HFF-Myc (cell line): ENCODE measurements around the gene NMNAT3.

Experiments
- DNase-seq: peaks from one replicate; pipeline ENCODE4 v3.0.0-alpha.2; 2011; ENCODE audit warnings: low read depth; ENCODE audit errors: extremely low read depth
- H3K4me3 ChIP-seq: replicated peaks from 2 replicates; pipeline ENCODE4 v1.5.1; 2011; ENCODE audit warnings: low read depth, mild to moderate bottlenecking, control low read depth, low read length
- TF ChIP-seq, protein P1 (sequence below): IDR thresholded peaks from 2 replicates; pipeline ENCODE4 v1.5.1; 2012; ENCODE audit warnings: mild to moderate bottlenecking, low read depth, low read length, control low read depth; ENCODE audit errors: missing control alignments

The NMNAT3 gene

DNA sequence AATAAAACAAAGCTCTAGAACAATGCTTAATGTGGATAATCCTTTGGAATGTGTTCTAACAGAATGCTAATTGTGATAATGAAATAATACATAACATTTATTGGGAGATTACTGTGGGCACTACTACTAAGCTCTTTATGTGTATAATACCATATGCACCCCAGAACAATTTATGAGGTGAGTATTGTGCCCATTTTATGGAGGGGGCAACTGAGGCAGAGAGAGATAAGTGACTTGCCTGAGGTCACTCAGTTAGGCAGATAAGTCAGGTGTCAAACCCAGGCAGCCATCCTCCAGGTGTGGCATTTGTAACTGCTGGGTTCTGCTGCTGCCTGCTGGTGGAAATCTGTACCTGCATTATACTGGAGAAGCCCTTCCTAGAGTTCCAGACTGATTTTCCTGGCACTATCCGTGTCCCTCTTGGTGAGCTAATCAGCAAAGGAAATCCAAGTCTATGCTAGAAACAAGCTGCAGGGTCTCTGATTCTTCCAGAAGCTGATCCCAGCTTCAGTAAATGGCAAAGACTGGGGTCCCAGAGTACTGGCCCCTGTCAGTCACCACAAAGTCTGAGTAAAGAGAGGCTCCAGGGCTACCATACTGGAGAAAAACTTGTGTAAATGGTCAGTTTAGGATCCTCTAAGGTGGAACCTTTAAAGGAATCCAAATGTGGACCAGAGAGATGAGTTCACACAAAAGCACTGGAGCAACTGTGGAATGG, 115.7 kb downstream of the NMNAT3 start:
- peak; percentile 6 for DNase-seq

DNA sequence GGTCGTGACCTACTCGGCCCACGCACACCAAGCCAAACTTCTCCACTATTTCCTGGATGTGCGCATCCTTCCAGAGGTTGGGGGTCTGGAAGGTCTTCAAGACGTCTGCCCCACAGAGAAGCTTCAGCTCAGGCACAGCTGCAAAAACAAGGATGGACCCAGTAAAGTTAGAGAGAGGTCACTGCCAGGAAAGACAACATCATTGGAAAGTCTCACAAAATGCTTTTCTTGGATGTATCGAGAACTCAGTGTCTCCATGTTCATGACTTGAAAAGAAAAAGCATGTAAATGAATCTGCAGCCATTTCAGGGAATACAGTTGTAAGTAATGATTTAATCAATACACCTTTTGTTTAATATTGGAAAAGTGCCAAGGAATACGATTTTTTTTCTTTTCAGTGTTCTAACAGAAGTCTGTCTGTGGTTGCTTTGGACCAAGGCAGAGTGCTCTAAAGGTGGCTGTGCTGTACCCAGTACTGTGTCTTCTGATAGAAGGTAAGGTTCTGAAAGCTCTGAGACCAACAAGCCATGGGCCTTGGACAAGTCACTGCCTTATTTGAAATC, 116.4 kb downstream of the NMNAT3 start:
- no peak overlapping the region for H3K4me3 ChIP-seq
- TF ChIP-seq, protein P1, sequence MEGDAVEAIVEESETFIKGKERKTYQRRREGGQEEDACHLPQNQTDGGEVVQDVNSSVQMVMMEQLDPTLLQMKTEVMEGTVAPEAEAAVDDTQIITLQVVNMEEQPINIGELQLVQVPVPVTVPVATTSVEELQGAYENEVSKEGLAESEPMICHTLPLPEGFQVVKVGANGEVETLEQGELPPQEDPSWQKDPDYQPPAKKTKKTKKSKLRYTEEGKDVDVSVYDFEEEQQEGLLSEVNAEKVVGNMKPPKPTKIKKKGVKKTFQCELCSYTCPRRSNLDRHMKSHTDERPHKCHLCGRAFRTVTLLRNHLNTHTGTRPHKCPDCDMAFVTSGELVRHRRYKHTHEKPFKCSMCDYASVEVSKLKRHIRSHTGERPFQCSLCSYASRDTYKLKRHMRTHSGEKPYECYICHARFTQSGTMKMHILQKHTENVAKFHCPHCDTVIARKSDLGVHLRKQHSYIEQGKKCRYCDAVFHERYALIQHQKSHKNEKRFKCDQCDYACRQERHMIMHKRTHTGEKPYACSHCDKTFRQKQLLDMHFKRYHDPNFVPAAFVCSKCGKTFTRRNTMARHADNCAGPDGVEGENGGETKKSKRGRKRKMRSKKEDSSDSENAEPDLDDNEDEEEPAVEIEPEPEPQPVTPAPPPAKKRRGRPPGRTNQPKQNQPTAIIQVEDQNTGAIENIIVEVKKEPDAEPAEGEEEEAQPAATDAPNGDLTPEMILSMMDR: no peak
- no peak for DNase-seq

More for the DNA sequence above, 115.7 kb downstream of the NMNAT3 start:
- TF ChIP-seq, protein P1: peak; percentile 67
- no peak overlapping the region for H3K4me3 ChIP-seq

DNA sequence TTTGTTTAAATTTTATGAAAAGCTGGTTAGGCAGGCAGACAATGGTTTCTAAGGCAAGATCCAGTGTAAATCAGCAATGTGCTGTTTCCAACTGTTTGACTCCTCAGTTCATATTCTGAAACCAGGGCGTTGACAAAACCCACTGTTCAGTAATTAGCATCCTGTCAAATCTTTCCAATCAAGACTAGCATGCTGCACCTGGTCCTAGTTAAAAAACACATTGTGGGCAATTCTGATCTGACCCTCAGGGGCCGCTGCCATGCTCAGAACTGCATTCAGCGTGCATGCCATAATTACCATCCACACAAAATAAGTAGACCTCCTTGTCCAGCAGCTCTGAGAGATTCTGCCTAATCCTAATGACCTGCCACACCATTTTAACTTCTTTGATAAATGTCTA, 117.4 kb downstream of the NMNAT3 start:
- no peak overlapping the region for H3K4me3 ChIP-seq
- TF ChIP-seq, protein P1: no peak
- no peak for DNase-seq

DNA sequence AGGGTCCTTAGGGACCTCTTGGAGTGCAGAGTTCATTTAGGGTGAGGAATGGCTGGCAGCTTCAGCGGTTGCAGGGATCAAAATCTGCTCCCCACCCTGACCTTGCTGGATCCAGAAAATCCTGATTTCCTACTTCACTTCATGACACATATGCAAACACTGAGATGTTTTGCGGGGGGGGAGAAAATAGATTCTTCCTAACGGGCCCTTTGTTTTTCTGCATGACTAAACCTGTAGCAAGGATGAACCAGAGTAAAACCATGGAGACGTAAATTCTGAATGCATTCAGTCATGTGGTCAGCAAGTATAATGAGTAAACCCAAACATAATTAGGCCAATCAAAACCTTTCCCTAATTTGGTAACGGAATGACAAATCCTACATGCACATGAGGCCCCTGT, 118.2 kb downstream of the NMNAT3 start:
- no peak overlapping the region for H3K4me3 ChIP-seq
- TF ChIP-seq, protein P1: no peak
- no peak for DNase-seq

DNA sequence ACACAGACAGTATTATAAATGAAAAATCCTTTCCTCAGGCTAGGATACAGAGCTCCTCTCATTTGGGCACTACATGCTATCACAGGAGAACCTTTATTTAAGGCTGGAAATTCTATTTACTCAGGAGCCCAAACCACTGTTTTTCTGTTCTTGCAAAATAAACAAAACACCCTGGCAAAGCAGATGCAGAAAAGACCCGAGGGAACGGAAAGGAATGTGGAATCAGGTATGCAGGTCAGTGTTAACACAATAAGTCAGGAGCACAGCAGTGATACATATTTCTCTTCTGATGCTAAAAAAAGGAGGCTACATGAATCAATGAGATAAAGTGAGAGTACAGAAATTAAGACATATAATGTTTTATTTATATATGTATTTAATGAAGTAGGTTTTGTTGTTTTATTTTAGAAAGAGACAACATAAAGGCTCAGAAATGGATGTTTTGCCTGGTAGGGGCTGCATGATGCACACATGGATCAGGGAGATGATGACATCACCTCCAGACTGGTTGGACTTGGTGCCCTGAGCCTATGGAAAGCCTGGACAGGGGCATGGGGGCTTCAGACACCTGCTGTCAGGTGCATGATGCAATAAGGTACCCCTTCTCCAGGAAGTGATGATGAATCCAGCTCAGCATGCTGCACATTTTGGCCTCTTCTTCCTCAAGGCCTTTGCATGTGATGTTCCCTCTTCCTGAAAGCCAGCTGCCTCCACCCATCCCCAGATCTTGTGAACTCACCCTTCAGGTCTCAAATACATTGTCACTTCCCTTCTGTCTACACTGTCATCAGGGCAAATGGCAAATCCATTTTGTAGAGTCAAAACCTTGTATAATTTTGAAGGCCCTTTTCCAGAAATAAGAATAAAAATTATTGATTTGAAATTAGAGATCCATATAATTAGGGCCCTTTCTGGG, 119.2 kb downstream of the NMNAT3 start:
- TF ChIP-seq, protein P1: no peak
- no peak for DNase-seq
- no peak overlapping the region for H3K4me3 ChIP-seq

DNA sequence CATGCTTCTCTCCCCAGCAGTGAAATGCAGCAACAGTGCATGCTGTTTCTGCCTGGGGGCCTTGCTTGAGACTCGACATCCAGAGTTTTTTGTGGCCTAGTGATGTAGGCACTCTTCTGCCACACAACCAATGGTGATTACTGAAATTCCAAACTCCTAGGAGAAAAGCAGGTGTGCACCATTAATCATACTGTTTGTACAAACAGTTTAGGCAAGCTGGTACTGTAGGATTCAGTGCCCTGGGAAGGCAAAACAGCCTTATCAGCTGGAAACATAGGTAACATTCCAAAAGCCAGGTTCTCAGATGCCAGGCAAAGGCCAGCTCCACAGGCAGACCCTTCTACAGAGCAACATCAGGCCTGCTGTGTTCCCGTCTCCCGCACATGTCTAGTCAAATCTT, 120.7 kb downstream of the NMNAT3 start:
- TF ChIP-seq, protein P1: no peak
- no peak overlapping the region for H3K4me3 ChIP-seq
- DNase-seq: no peak
